GM04503 (cell line): ENCODE data around the gene FBF1.
"Not testable (repeated sequence)": the region's sequence is repeated elsewhere in the genome, so short reads cannot be mapped to it uniquely, and the experiment has no call there.

Experiments used
- DNase-seq: peaks from one replicate; pipeline ENCODE4 v3.0.0-alpha.2; 2012; ENCODE audit warnings: low read depth

Gene FBF1

DNA sequence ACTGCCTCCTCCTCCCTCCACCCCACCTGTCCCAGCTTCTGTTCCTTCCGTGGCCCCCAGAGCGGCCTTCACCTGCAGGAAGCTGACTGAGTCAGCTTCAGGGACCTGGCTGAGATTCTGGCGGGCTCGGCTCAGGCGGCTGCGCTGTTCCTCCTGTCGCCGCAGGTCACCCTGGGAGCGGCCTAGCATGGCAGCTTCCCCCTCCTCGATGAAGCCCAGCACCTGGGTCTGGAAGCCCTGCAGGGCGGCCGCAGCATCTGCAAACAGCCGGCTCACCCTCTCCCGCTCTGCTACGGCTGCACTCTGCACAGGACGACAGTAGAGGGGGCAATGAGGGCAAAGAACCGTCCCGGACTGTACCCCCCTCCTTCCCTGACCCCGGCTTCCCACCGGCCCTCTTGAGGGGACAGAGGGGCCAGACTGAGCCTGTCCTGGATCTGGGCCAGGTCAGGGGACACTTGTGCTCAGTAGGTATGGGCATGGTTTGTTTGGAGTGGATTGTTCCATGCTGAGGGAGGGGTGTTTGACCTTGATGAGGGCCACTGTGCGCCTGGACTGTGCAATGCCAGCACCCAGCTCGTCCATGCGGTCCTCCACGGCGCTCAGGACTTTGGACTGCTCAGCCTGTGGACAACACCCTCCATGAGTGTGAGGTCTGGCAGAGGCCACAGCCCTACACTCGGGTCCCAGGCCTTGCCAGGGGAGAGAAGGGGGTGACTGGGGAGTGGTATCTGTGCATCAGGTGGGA is 64.5 kb downstream of the FBF1 start:
- no peak for DNase-seq

GRCh38 chr17:75875940-75876189 is 65.0 kb downstream of the FBF1 start:
- DNase-seq: no peak

DNA sequence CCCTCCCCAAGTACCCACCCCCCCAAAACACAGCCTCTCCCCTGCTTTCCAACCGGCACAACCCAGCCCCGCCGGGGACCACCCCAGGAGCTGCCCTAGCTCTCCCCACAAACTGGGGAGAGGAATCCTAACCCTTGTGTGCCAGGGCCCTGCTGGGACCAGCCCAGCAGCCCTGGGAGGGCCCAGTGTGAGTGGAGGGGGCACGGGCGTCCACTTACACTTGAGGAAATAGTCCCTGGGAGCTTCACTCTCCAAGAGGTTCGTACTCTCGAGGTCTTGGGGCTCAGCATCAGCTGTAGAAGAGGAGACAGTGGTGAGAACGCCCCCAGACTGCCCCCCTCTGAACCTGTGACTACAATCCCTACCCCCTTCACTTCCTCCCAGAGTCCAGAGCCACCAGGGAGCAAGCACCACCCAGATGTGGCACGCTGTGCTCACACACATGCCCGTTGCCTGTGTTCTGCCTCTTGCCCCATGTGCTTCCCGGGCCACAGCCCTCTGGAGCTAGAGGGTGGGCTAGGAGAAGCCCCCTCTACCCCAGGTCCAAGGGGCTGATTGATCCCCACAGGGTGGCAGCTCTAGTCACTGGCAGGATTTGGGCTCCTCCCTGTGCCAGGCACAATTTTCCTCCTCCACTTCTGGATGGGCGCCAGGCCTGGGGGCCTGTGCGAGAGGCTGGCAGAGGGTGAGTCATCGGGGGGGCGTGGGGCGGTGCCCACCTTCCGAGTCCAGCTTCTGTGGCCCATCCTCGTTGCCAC is 65.5 kb downstream of the FBF1 start:
- DNase-seq: no peak

GRCh38 chr17:75874323-75875181 is 66.3 kb downstream of the FBF1 start:
- no peak for DNase-seq

- DNase-seq: no peak
Measured at GRCh38 chr17:75873587-75874322, 67.1 kb downstream of the FBF1 start.

GRCh38 chr17:75872434-75873351 is 68.1 kb downstream of the FBF1 start:
- no peak for DNase-seq

DNA sequence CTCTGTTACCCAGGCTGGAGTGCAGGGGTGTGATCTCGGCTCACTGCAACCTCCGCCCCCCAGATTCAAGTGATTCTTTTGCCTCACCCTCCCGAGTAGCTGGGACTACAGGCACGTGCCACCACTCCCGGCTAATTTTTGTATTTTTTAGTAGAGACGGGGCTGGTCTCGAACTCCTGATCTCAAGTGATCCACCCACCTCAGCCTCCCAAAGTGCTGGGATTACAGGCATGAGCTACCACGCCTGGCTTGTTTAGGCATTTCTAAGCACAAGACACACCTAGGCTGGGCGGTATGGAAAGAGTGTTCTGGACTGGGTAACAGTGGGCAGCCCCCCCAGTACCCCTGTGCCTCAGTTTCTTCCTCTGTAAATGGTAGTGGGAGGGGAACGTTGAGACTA is 70.6 kb downstream of the FBF1 start:
- not testable (repeated sequence) for DNase-seq

- DNase-seq: no peak
Measured at GRCh38 chr17:75869282-75870141, 71.3 kb downstream of the FBF1 start.

DNA sequence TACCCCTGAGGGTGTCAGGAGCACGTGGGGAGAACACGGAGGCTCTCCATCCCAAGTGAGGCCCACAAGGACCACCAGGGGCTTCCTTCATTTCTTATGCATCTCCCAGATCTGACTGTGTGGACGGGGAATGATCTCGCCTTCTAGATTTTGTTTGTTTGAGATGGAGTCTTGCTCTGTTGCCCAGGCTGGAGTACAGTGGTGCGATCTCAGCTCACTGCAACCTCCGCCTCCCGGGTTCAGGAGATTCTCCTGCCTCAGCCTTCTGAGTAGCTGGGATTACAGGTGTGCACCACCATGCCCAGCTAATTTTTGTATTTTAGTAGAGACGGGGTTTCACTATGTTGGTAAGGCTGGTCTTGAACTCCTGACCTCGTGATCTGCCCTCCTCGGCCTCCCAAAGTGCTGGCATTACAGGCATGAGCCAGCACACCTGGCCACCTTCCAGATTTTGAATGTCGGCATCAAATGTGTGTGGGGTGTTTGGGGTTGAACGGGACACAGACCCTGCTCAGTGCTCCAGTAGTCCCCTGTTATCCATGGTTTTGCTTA is 72.0 kb downstream of the FBF1 start:
- DNase-seq: not testable (repeated sequence)

- not testable (repeated sequence) for DNase-seq
Measured at GRCh38 chr17:75865404-75866188, 75.2 kb downstream of the FBF1 start.

GRCh38 chr17:75864887-75865286 is 76.0 kb downstream of the FBF1 start:
- not testable (repeated sequence) for DNase-seq

DNA sequence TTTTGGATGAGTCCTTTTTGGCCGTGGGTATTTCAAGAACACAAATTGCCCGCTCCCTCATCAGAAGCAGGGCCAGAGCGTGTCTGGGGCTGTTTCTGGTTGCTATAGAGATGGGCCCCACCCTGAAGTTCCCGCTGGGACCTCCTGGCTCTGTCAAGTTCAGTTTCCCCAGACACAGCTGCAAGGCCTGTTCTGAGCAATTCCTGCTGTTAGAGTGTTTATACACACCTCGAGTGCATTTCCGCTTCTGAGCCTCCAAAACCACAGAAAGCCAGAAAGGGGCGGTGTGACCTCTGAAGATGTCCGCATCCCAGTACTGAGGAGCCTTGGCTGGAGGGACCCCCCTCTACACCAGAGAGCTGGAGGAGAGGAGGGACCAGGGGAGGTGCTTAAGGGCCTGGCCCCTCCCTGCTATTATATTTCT is 76.4 kb downstream of the FBF1 start:
- no peak for DNase-seq

GRCh38 chr17:75861927-75862317 is 78.9 kb downstream of the FBF1 start:
- DNase-seq: no peak
